Fibroblast of mammary gland (primary cell): ENCODE data around the gene TREM1.

Source experiments
- DNase-seq: peaks from one replicate; pipeline ENCODE4 v3.0.0-alpha.2; 2010; ENCODE audit warnings: low read depth
- H3K4me3 ChIP-seq: 2 replicates; pipeline ENCODE4 v1.5.1; 2011; ENCODE audit warnings: low read depth, mild to moderate bottlenecking, low read length, moderate library complexity; ENCODE audit not compliant: control insufficient read depth
- CTCF ChIP-seq: conservative IDR thresholded peaks from 2 replicates; pipeline ENCODE4 v1.5.1; 2011; ENCODE audit warnings: low read depth, low read length, inconsistent platforms; ENCODE audit not compliant: control insufficient read depth, insufficient read depth

TREM1 gene

GRCh38 chr6:41331401-41332150 is 45.1 kb upstream of the TREM1 start:
- H3K4me3 ChIP-seq = no peak overlapping the region
- no peak for TF ChIP-seq CTCF
- no peak for DNase-seq

- no peak for TF ChIP-seq CTCF
- DNase-seq = no peak
- H3K4me3 ChIP-seq = no peak overlapping the region
Measured at GRCh38 chr6:41327177-41327576, 40.7 kb upstream of the TREM1 start.

GRCh38 chr6:41326092-41326491 is 39.6 kb upstream of the TREM1 start:
- DNase-seq = no peak
- TF ChIP-seq CTCF = no peak
- H3K4me3 ChIP-seq = no peak overlapping the region

- no peak for TF ChIP-seq CTCF
- no peak overlapping the region for H3K4me3 ChIP-seq
- DNase-seq = no peak
Measured at GRCh38 chr6:41325446-41326066, 39.1 kb upstream of the TREM1 start.

- DNase-seq = no peak
- no peak for TF ChIP-seq CTCF
- no peak overlapping the region for H3K4me3 ChIP-seq
Measured at GRCh38 chr6:41321183-41321582, 34.7 kb upstream of the TREM1 start.

- no peak overlapping the region for H3K4me3 ChIP-seq
- DNase-seq = peak; percentile 80
- TF ChIP-seq CTCF = peak; percentile 97
Measured at GRCh38 chr6:41318654-41319565, 32.4 kb upstream of the TREM1 start.
